Measurements from ENCODE around the gene LINGO1. TPM values are rescaled to one million over a fixed set of nuclear protein-coding genes. Genes with fewer than 3 reads are reported as not detected.

The LINGO1 gene
- polyA plus RNA-seq, 1 of the 3 experiments (the other 2 are of a cell fraction) = 0.56 TPM

- no peak for TF ChIP-seq YY1 (IDR thresholded peaks at IDR 0.05; ENCODE audit: low read depth)
Measured at GRCh38 chr15:77607111-77607893, 25.4 kb downstream of the LINGO1 start (continued).

- H3K4me2 ChIP-seq = no peak overlapping the region
- H3K79me2 ChIP-seq (ENCODE audit: insufficient read depth) = no peaks in the 10 kb centered on the region
- DNase-seq = peak; percentile 63
- peaks cover 5% of the 10 kb centered on the region for H3F3A ChIP-seq (replicated peaks; ENCODE audit: insufficient read depth)
- no peaks in the 10 kb centered on the region for H3K9me2 ChIP-seq
- H3K4me3 ChIP-seq (ENCODE audit: low read depth in 2 of 2, low read length in 1 of 2) = no peak overlapping the region
- TF ChIP-seq EZH2phosphoT487 (IDR thresholded peaks at IDR 0.05; ENCODE audit: borderline replicate concordance, low read depth) (no peak), TAF1 (IDR thresholded peaks at IDR 0.05; ENCODE audit: borderline replicate concordance, low read depth, low read length) (no peak), RXRA (IDR thresholded peaks at IDR 0.05; ENCODE audit: borderline replicate concordance, low read depth) (no peak), NRF1 (IDR thresholded peaks at IDR 0.05; ENCODE audit: low read depth, low read length) (no peak), GABPA (IDR thresholded peaks at IDR 0.05; ENCODE audit: low read depth) (no peak), NFIC (IDR thresholded peaks at IDR 0.05; ENCODE audit: borderline replicate concordance) (no peak), FOSL2 (IDR thresholded peaks at IDR 0.05; ENCODE audit: borderline replicate concordance, low read depth) (no peak), REST (IDR thresholded peaks at IDR 0.05; ENCODE audit: low read depth, low read length) (no peak), GATA2 (CRISPR knock-in tag; IDR thresholded peaks at IDR 0.05) (no peak), ELF1 (IDR thresholded peaks at IDR 0.05) (no peak), MAX (IDR thresholded peaks at IDR 0.05; ENCODE audit: low read depth) (no peak), CHD2 (IDR thresholded peaks at IDR 0.05; ENCODE audit: low read length, partially characterized antibody) (no peak), TCF12 (IDR thresholded peaks at IDR 0.05) (no peak), MXI1 (IDR thresholded peaks at IDR 0.05; ENCODE audit: low read depth, low read length) (no peak), FOXJ3 (CRISPR knock-in tag; IDR thresholded peaks at IDR 0.05) (no peak), YY1 (IDR thresholded peaks at IDR 0.05; ENCODE audit: low read depth) (no peak), POLR2AphosphoS5 (IDR thresholded peaks at IDR 0.05; ENCODE audit: low read depth, low read length) (no peak)
- H2AFZ ChIP-seq (ENCODE audit: low read depth) = no peak overlapping the region
- H3K4me1 ChIP-seq (ENCODE audit: control insufficient read depth in 1 of 2, insufficient read depth in 2 of 2, low read depth in 1 of 2, low read length in 1 of 2) = peaks cover 11 to 68% of the 10 kb centered on the region in 2 experiments; a peak in 2 of 4 replicates
- H3K27ac ChIP-seq (ENCODE audit: low read depth in 2 of 2, low read length in 1 of 2) = peak overlapping the region in 1 of 2 experiments; percentile 86; a peak in 1 of 4 replicates
- H4K20me1 ChIP-seq (ENCODE audit: insufficient read depth) = no peaks in the 10 kb centered on the region
- POLR2A ChIA-PET = interaction anchor here (0.7 to 1.6 kb wide), 3 partner anchors 25 to 694 kb away, joined by 3 to 4 read pairs (median 3); partner anchors contain the start of gene LINGO1
- H3K27me3 ChIP-seq (ENCODE audit: insufficient read depth) = no peaks in the 10 kb centered on the region
- H3K36me3 ChIP-seq (replicated peaks in 1 of 2; ENCODE audit: control insufficient read depth in 1 of 2, insufficient read depth in 2 of 2, low read length in 1 of 2) = no peaks in the 10 kb centered on the region
- H3K9me3 ChIP-seq = no peaks in the 10 kb centered on the region
- CTCF ChIA-PET = interaction anchor here (0.5 to 9.5 kb wide), 8 partner anchors 11 to 215 kb away, joined by 3 to 99 read pairs (median 7); partner anchors contain the start of gene LINGO1
- 91% methylated on average over 12 of the region's 16 CpGs for WGBS (ENCODE audit: low lambda C conversion rate)
- H3K9ac ChIP-seq = no peak overlapping the region
Measured at GRCh38 chr15:77606142-77607034, 26.3 kb downstream of the LINGO1 start.

All from SK-N-SH (cell line).